Esophagus squamous epithelium (tissue), 5 donors: ENCODE data around the gene EVPLL. TPM values are rescaled to one million over a fixed set of nuclear protein-coding genes. Genes with fewer than 3 reads are reported as not detected.
A peak's percentile ranks its signal among the peaks of the same experiment; 100 is the strongest.
"Not testable (repeated sequence)": the region's sequence is repeated elsewhere in the genome, so short reads cannot be mapped to it uniquely, and the experiment has no call there.

Experiments used
- DNase-seq: peaks from one replicate; lab custom pipeline; 2025; lab: John Stamatoyannopoulos, UW
- H3K27ac ChIP-seq, 4 donors: fragments of 200-600 bp; sonication (generic); one replicate each; pipeline ENCODE4 v1.5.1; 2016 to 2019; ENCODE audit warnings: mild to moderate bottlenecking in 1 of 4
- H3K27me3 ChIP-seq, 4 donors: fragments of 200-600 bp; sonication (generic); 1 replicate in 3 of 4; 2 replicates in 1 of 4; pipeline versions ENCODE4 v1.5.1 to v1.6.0; 2017 to 2021; ENCODE audit warnings: antibody characterized with exemption in 1 of 4
- H3K36me3 ChIP-seq, 3 donors: fragments of 200-600 bp; sonication (generic); one replicate each; pipeline ENCODE4 v1.5.1; 2016 to 2019
- H3K4me1 ChIP-seq, 3 donors: fragments of 200-600 bp; sonication (generic); one replicate each; pipeline ENCODE4 v1.5.1; 2017 to 2019
- H3K4me3 ChIP-seq, 4 donors: fragments of 200-600 bp; sonication (generic); 1 replicate in 3 of 4; 2 replicates in 1 of 4; pipeline ENCODE4 v1.5.1; 2016 to 2019; ENCODE audit warnings: mild to moderate bottlenecking in 2 of 4, moderate library complexity in 1 of 4
- H3K9me3 ChIP-seq, 3 donors: fragments of 200-600 bp; sonication (generic); one replicate each; pipeline ENCODE4 v1.5.1; 2016 to 2019
- CTCF ChIP-seq, 6 experiments: fragments of 450-650 bp in 4 of 6; fragments of 200-600 bp in 2 of 6; sonication (generic) in 2 of 6; IDR thresholded peaks; one replicate each; pipeline ENCODE4 v1.5.1; 2016 to 2019; ENCODE audit warnings: antibody characterized with exemption in 6 of 6, mild to moderate bottlenecking in 4 of 6, moderate library complexity in 4 of 6
- POLR2A ChIP-seq, 4 donors: fragments of 450-650 bp; IDR thresholded peaks; one replicate each; pipeline ENCODE4 v1.6.1; 2017; ENCODE audit warnings: antibody characterized with exemption in 4 of 4, mild to moderate bottlenecking in 4 of 4, moderate library complexity in 3 of 4
- WGBS, 2 donors: methylation state at CpG; one replicate each; pipeline ENCODE4 v1.1.5; 2018; 5-methylcytosine and 5-hydroxymethylcytosine counted together
- intact Hi-C: fragments of 100-400 bp; cut with DNase I; formaldehyde crosslinking; loops from one replicate; pipeline ENCODE4 v1.15.0; 2022
- total RNA-seq, 4 donors: library from RNA; depleted of rRNA; stranded (reverse); fragments of >200 nt; gene quantifications; one replicate each; pipeline ENCODE4 v1.1.0, GENCODE V29; 2016
- donor health status: DM: yes; HTN: yes; CAD: no.

The EVPLL gene
- 10 to 100 TPM in 2 of 4 donors, 1 to 10 TPM in 2; 5.9 to 15.4 (median 10.2) TPM for total RNA-seq

- intact Hi-C loops: no loop called here
- peaks cover 0 to 20% (median 0%) of the 10 kb centered on the region in 3 donors for H3K36me3 ChIP-seq
- 0% methylated on average over 5 of the region's 20 CpGs; no CpG with 5 or more reads in 1 of the 2 donors for WGBS, 2 donors
- no peak for DNase-seq
- TF ChIP-seq POLR2A (IDR thresholded peaks at IDR 0.05) (peak in 3 of 4 donors; percentile 25 to 55 (median 32)), CTCF (IDR thresholded peaks at IDR 0.05) (no peak)
- H3K9me3 ChIP-seq: no peaks in the 10 kb centered on the region
- H3K4me1 ChIP-seq: peaks cover 6 to 46% (median 13%) of the 10 kb centered on the region in 3 donors
- peak within 1 kb of the TSS; percentile 79 to 99 (median 97) for H3K27ac ChIP-seq
- H3K27me3 ChIP-seq: peaks cover 0 to 34% (median 0%) of the 10 kb centered on the region in 4 donors
- H3K4me3 ChIP-seq: peak within 1 kb of the TSS; percentile 45 to 55 (median 54)
Observed at GRCh38 chr17:18377437-18378204, at the start of gene EVPLL. Gene EVPLL, plus strand, starts transcription at chr17:18377778. Its CDS starts 3,160 bp downstream, at chr17:18380938.

DNA sequence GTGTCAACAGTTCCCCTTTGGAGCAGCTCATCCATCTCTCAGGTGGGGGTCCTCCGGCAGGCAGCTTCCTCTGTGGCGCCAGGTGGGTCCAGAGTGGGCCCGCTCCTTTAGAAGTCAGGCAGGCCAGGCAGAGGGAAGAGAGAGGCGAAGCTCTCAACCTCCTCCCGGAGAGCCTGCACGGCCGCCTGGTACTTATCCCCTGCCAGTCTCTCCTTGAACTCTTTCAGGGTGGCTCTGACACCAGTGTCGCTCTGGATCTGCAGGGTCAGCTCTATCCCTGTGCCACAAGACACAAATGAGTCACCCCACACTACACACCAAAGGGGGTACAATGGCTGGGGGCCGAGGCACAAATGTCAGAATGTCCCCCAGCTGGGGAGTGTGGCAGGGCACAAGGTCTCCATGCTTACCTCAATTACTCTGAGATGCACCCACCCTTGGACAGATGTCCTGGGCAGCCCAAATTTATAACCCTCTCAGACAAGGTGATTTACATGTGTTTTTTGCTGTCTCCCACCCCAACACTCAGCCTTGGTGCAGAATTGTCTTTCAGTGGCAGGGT, 48.9 kb upstream of the EVPLL start:
- WGBS, 2 donors: 55 to 85% methylated on average over 2 to 7 of the region's 9 CpGs
- intact Hi-C loops: no loop called here
- peaks cover 13 to 100% (median 57%) of the 10 kb centered on the region in 3 donors for H3K36me3 ChIP-seq
- no peaks in the 10 kb centered on the region for H3K27me3 ChIP-seq
- no peak for DNase-seq
- H3K4me1 ChIP-seq: no peaks in the 10 kb centered on the region
- TF ChIP-seq CTCF (IDR thresholded peaks at IDR 0.05) (no peak), POLR2A (IDR thresholded peaks at IDR 0.05) (no peak)
- H3K27ac ChIP-seq: no peak overlapping the region
- H3K4me3 ChIP-seq: no peak overlapping the region
- H3K9me3 ChIP-seq: no peaks in the 10 kb centered on the region

- TF ChIP-seq POLR2A (IDR thresholded peaks at IDR 0.05) (no peak), CTCF (IDR thresholded peaks at IDR 0.05) (no peak)
- intact Hi-C loops: no loop called here
- Histone ChIP-seq H3K27me3 (no peaks in the 10 kb centered on the region), H3K4me3 (no peak overlapping the region), H3K36me3 (peaks cover 22 to 100% (median 37%) of the 10 kb centered on the region in 3 donors), H3K27ac (no peak overlapping the region), H3K4me1 (no peaks in the 10 kb centered on the region), H3K9me3 (no peaks in the 10 kb centered on the region)
- DNase-seq: no peak
- 82 to 84% methylated on average over 9 of the region's 9 CpGs for WGBS, 2 donors
Observed at GRCh38 chr17:18331879-18332278, 45.7 kb upstream of the EVPLL start.

DNA sequence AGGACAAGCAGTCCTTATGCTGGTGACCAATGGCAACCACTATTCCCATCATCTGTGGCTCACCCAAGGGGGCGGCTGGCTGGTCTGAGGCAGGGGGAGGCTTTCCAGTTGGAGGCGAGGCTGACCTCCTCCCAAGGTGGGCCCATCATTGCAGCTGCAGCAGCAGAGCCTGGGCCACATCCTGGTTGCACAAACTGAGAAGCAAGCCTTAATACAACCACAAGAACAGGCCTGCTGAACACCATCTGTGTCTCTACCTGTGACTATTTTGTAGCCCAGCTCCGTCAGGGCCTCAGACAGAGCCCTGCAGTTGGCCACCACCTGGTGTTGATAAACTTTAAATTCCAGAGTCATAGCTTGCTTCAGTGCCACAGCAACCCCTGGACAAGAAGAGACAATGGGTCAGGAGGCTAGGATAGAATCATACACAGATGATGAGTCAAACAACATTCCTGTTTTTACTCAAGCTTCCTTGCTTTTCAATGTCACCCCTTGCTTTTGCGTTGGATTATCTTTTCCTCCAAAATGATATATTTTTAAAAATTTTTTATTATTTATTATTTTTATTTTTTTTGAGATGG, 44.6 kb upstream of the EVPLL start:
- H3K27me3 ChIP-seq: no peaks in the 10 kb centered on the region
- no peak overlapping the region for H3K4me3 ChIP-seq
- TF ChIP-seq CTCF (IDR thresholded peaks at IDR 0.05): no peak
- TF ChIP-seq POLR2A (IDR thresholded peaks at IDR 0.05): no peak
- H3K9me3 ChIP-seq: no peaks in the 10 kb centered on the region
- intact Hi-C loops: no loop called here
- peaks cover 22 to 100% (median 33%) of the 10 kb centered on the region in 3 donors for H3K36me3 ChIP-seq
- DNase-seq: no peak
- no peak overlapping the region for H3K27ac ChIP-seq
- H3K4me1 ChIP-seq: no peaks in the 10 kb centered on the region
- WGBS, 2 donors: 54 to 88% methylated on average over 1 to 2 of the region's 4 CpGs

- H3K4me3 ChIP-seq, H3K4me1 ChIP-seq, H3K27me3 ChIP-seq, intact Hi-C loops, H3K27ac ChIP-seq, DNase-seq, H3K9me3 ChIP-seq: not testable (repeated sequence)
- H3K36me3 ChIP-seq: peaks cover 19 to 100% (median 29%) of the 10 kb centered on the region in 3 donors
- no CpG with 5 or more reads among the region's 25 CpGs for WGBS, 2 donors
Observed at GRCh38 chr17:18338158-18338557, 39.4 kb upstream of the EVPLL start.
